ENCODE results near the gene MOCOS.

The MOCOS gene

GRCh38 chr18:36187826-36188721, 777 bp downstream of the MOCOS start:
- no peaks in the 10 kb centered on the region for H3K9me3 ChIP-seq (ENCODE audit: control insufficient read depth in 2 of 2, low read length in 2 of 2)
- no peaks in the 10 kb centered on the region for H3K36me3 ChIP-seq (ENCODE audit: control insufficient read depth in 2 of 2, insufficient read depth in 2 of 2, low read length in 2 of 2)
- peak overlapping the region; percentile 13 to 64 for H3K9ac ChIP-seq (ENCODE audit: low read length in 2 of 2)
- H3K27ac ChIP-seq (ENCODE audit: low read length), result no peak overlapping the region
- peaks cover 0 to 6% of the 10 kb centered on the region in 2 donors for H3K27me3 ChIP-seq (ENCODE audit: control insufficient read depth in 1 of 2, insufficient read depth in 2 of 2, low read length in 2 of 2)
- H3K4me3 ChIP-seq (ENCODE audit: low read length in 2 of 2), result peak overlapping the region; percentile 85 to 89
- H3K4me1 ChIP-seq (ENCODE audit: control insufficient read depth, insufficient read depth, low read length), result peaks cover 10% of the 10 kb centered on the region

GRCh38 chr18:36188916-36189315, 1.6 kb downstream of the MOCOS start:
- no peak overlapping the region for H3K4me3 ChIP-seq (ENCODE audit: low read length in 2 of 2)
- no peak overlapping the region for H3K9ac ChIP-seq (ENCODE audit: low read length in 2 of 2)

GRCh38 chr18:36189486-36189885, 2.2 kb downstream of the MOCOS start:
- H3K27ac ChIP-seq (ENCODE audit: low read length), result no peak overlapping the region
- no peak overlapping the region for H3K9ac ChIP-seq (ENCODE audit: low read length in 2 of 2)

More at GRCh38 chr18:36188916-36189315, 1.6 kb downstream of the MOCOS start:
- Histone ChIP-seq H3K4me1 (ENCODE audit: control insufficient read depth, insufficient read depth, low read length) (peaks cover 10% of the 10 kb centered on the region), H3K27me3 (ENCODE audit: control insufficient read depth in 1 of 2, insufficient read depth in 2 of 2, low read length in 2 of 2) (peaks cover 0 to 6% of the 10 kb centered on the region in 2 donors), H3K9me3 (ENCODE audit: control insufficient read depth in 2 of 2, low read length in 2 of 2) (no peaks in the 10 kb centered on the region), H3K36me3 (ENCODE audit: control insufficient read depth in 2 of 2, insufficient read depth in 2 of 2, low read length in 2 of 2) (no peaks in the 10 kb centered on the region), H3K27ac (ENCODE audit: low read length) (no peak overlapping the region)

GRCh38 chr18:36191286-36191685, 4.0 kb downstream of the MOCOS start:
- Histone ChIP-seq H3K4me1 (ENCODE audit: control insufficient read depth, insufficient read depth, low read length) (peaks cover 9% of the 10 kb centered on the region), H3K36me3 (ENCODE audit: control insufficient read depth in 2 of 2, insufficient read depth in 2 of 2, low read length in 2 of 2) (no peaks in the 10 kb centered on the region), H3K4me3 (ENCODE audit: low read length in 2 of 2) (no peak overlapping the region), H3K27me3 (ENCODE audit: control insufficient read depth in 1 of 2, insufficient read depth in 2 of 2, low read length in 2 of 2) (peaks cover 0 to 4% of the 10 kb centered on the region in 2 donors), H3K9me3 (ENCODE audit: control insufficient read depth in 2 of 2, low read length in 2 of 2) (no peaks in the 10 kb centered on the region), H3K9ac (ENCODE audit: low read length in 2 of 2) (no peak overlapping the region), H3K27ac (ENCODE audit: low read length) (no peak overlapping the region)

More at GRCh38 chr18:36189486-36189885, 2.2 kb downstream of the MOCOS start:
- Histone ChIP-seq H3K9me3 (ENCODE audit: control insufficient read depth in 2 of 2, low read length in 2 of 2) (no peaks in the 10 kb centered on the region), H3K27me3 (ENCODE audit: control insufficient read depth in 1 of 2, insufficient read depth in 2 of 2, low read length in 2 of 2) (peaks cover 0 to 6% of the 10 kb centered on the region in 2 donors), H3K36me3 (ENCODE audit: control insufficient read depth in 2 of 2, insufficient read depth in 2 of 2, low read length in 2 of 2) (no peaks in the 10 kb centered on the region), H3K4me3 (ENCODE audit: low read length in 2 of 2) (no peak overlapping the region), H3K4me1 (ENCODE audit: control insufficient read depth, insufficient read depth, low read length) (peaks cover 10% of the 10 kb centered on the region)

GRCh38 chr18:36191711-36192110, 4.4 kb downstream of the MOCOS start:
- H3K9ac ChIP-seq (ENCODE audit: low read length in 2 of 2), result no peak overlapping the region
- no peaks in the 10 kb centered on the region for H3K36me3 ChIP-seq (ENCODE audit: control insufficient read depth in 2 of 2, insufficient read depth in 2 of 2, low read length in 2 of 2)
- no peaks in the 10 kb centered on the region for H3K9me3 ChIP-seq (ENCODE audit: control insufficient read depth in 2 of 2, low read length in 2 of 2)
- no peak overlapping the region for H3K27ac ChIP-seq (ENCODE audit: low read length)
- H3K4me3 ChIP-seq (ENCODE audit: low read length in 2 of 2), result no peak overlapping the region
- H3K27me3 ChIP-seq (ENCODE audit: control insufficient read depth in 1 of 2, insufficient read depth in 2 of 2, low read length in 2 of 2), result peaks cover 0 to 4% of the 10 kb centered on the region in 2 donors
- H3K4me1 ChIP-seq (ENCODE audit: control insufficient read depth, insufficient read depth, low read length), result peaks cover 6% of the 10 kb centered on the region

GRCh38 chr18:36194600-36195315, 7.5 kb downstream of the MOCOS start:
- Histone ChIP-seq H3K27ac (ENCODE audit: low read length) (no peak overlapping the region), H3K27me3 (ENCODE audit: control insufficient read depth in 1 of 2, insufficient read depth in 2 of 2, low read length in 2 of 2) (no peaks in the 10 kb centered on the region), H3K9me3 (ENCODE audit: control insufficient read depth in 2 of 2, low read length in 2 of 2) (no peaks in the 10 kb centered on the region), H3K9ac (ENCODE audit: low read length in 2 of 2) (no peak overlapping the region), H3K4me3 (ENCODE audit: low read length in 2 of 2) (no peak overlapping the region), H3K4me1 (ENCODE audit: control insufficient read depth, insufficient read depth, low read length) (peaks cover 2% of the 10 kb centered on the region), H3K36me3 (ENCODE audit: control insufficient read depth in 2 of 2, insufficient read depth in 2 of 2, low read length in 2 of 2) (no peaks in the 10 kb centered on the region)

- H3K9me3 ChIP-seq (ENCODE audit: control insufficient read depth in 2 of 2, low read length in 2 of 2), result no peaks in the 10 kb centered on the region
- no peak overlapping the region for H3K4me3 ChIP-seq (ENCODE audit: low read length in 2 of 2)
- H3K27me3 ChIP-seq (ENCODE audit: control insufficient read depth in 1 of 2, insufficient read depth in 2 of 2, low read length in 2 of 2), result no peaks in the 10 kb centered on the region
- peaks cover 2% of the 10 kb centered on the region for H3K4me1 ChIP-seq (ENCODE audit: control insufficient read depth, insufficient read depth, low read length)
- no peaks in the 10 kb centered on the region for H3K36me3 ChIP-seq (ENCODE audit: control insufficient read depth in 2 of 2, insufficient read depth in 2 of 2, low read length in 2 of 2)
- no peak overlapping the region for H3K9ac ChIP-seq (ENCODE audit: low read length in 2 of 2)
- no peak overlapping the region for H3K27ac ChIP-seq (ENCODE audit: low read length)
Observed at GRCh38 chr18:36195427-36196122, 8.3 kb downstream of the MOCOS start.

GRCh38 chr18:36196238-36196995, 9.1 kb downstream of the MOCOS start:
- H3K36me3 ChIP-seq (ENCODE audit: control insufficient read depth in 2 of 2, insufficient read depth in 2 of 2, low read length in 2 of 2), result no peaks in the 10 kb centered on the region
- no peak overlapping the region for H3K9ac ChIP-seq (ENCODE audit: low read length in 2 of 2)
- H3K27me3 ChIP-seq (ENCODE audit: control insufficient read depth in 1 of 2, insufficient read depth in 2 of 2, low read length in 2 of 2), result no peaks in the 10 kb centered on the region
- no peak overlapping the region for H3K4me3 ChIP-seq (ENCODE audit: low read length in 2 of 2)
- H3K27ac ChIP-seq (ENCODE audit: low read length), result no peak overlapping the region
- H3K9me3 ChIP-seq (ENCODE audit: control insufficient read depth in 2 of 2, low read length in 2 of 2), result no peaks in the 10 kb centered on the region
- H3K4me1 ChIP-seq (ENCODE audit: control insufficient read depth, insufficient read depth, low read length), result peaks cover 2% of the 10 kb centered on the region

GRCh38 chr18:36197511-36198166, 10.3 kb downstream of the MOCOS start:
- Histone ChIP-seq H3K4me1 (ENCODE audit: control insufficient read depth, insufficient read depth, low read length) (peaks cover 2% of the 10 kb centered on the region), H3K27ac (ENCODE audit: low read length) (no peak overlapping the region), H3K27me3 (ENCODE audit: control insufficient read depth in 1 of 2, insufficient read depth in 2 of 2, low read length in 2 of 2) (no peaks in the 10 kb centered on the region), H3K36me3 (ENCODE audit: control insufficient read depth in 2 of 2, insufficient read depth in 2 of 2, low read length in 2 of 2) (no peaks in the 10 kb centered on the region), H3K4me3 (ENCODE audit: low read length in 2 of 2) (no peak overlapping the region), H3K9ac (ENCODE audit: low read length in 2 of 2) (no peak overlapping the region), H3K9me3 (ENCODE audit: control insufficient read depth in 2 of 2, low read length in 2 of 2) (no peaks in the 10 kb centered on the region)

Measured in stomach smooth muscle (tissue), 2 donors.